ENCODE measurements around the gene THAP11. TPM values are rescaled to one million over a fixed set of nuclear protein-coding genes. Genes with fewer than 3 reads are reported as not detected.

The THAP11 gene
- total and polyA plus RNA-seq, 8 donors: 21.7 to 30.5 (median 27.2) TPM

GRCh38 chr16:67845291-67846062 lies 3.4 kb downstream of the THAP11 start:
- intact Hi-C loops (cut with DNase I): no loop called here
- Histone ChIP-seq H3K4me1 (peaks cover 41 to 67% of the 10 kb centered on the region in 2 donors), H3K36me3 (no peaks in the 10 kb centered on the region), H3K9me3 (no peaks in the 10 kb centered on the region), H3K4me3 (peak overlapping the region; percentile 98), H3K27ac (peak overlapping the region; percentile 95 to 96), H3K27me3 (no peaks in the 10 kb centered on the region)
- DNase-seq (no peak), ATAC-seq (no peak)
- no peak for TF ChIP-seq CTCF (IDR thresholded peaks at IDR 0.05)

GRCh38 chr16:67846063-67846319 lies 3.9 kb downstream of the THAP11 start:
- TF ChIP-seq CTCF (IDR thresholded peaks at IDR 0.05): no peak
- Histone ChIP-seq H3K27me3 (no peaks in the 10 kb centered on the region), H3K4me3 (peak overlapping the region; percentile 98), H3K36me3 (no peaks in the 10 kb centered on the region), H3K9me3 (no peaks in the 10 kb centered on the region), H3K4me1 (peaks cover 41 to 67% of the 10 kb centered on the region in 2 donors), H3K27ac (peak overlapping the region; percentile 95 to 96)
- intact Hi-C loops (cut with DNase I): no loop called here
- ATAC-seq (no peak), DNase-seq (no peak)

GRCh38 chr16:67846320-67847063 lies 4.4 kb downstream of the THAP11 start, which contains the start of gene NUTF2:
Gene NUTF2, plus strand, starts transcription at chr16:67846933. Its CDS starts 18,198 bp downstream, at chr16:67865131.
- H3K4me1 ChIP-seq: peaks cover 41 to 64% of the 10 kb centered on the region in 2 donors
- DNase-seq (peak; percentile 95 to 97 (median 97)), ATAC-seq (peak; percentile 86)
- peak within 1 kb of the TSS; percentile 95 to 96 for H3K27ac ChIP-seq
- no peak for TF ChIP-seq CTCF (IDR thresholded peaks at IDR 0.05)
- H3K27me3 ChIP-seq: no peaks in the 10 kb centered on the region
- H3K9me3 ChIP-seq: no peaks in the 10 kb centered on the region
- H3K4me3 ChIP-seq: peak within 1 kb of the TSS; percentile 98
- no peaks in the 10 kb centered on the region for H3K36me3 ChIP-seq
- intact Hi-C loops (cut with DNase I): no loop called here

GRCh38 chr16:67847064-67847861 lies 5.1 kb downstream of the THAP11 start, which contains the start of gene CENPT:
Gene CENPT, minus strand, starts transcription at chr16:67847693. Its CDS starts 13,834 bp downstream, at chr16:67833859.
- Histone ChIP-seq H3K27ac (peak within 1 kb of the TSS; percentile 95 to 96), H3K4me3 (peak within 1 kb of the TSS; percentile 98), H3K9me3 (no peaks in the 10 kb centered on the region), H3K4me1 (peaks cover 41 to 61% of the 10 kb centered on the region in 2 donors), H3K27me3 (no peaks in the 10 kb centered on the region), H3K36me3 (peaks cover 0 to 5% of the 10 kb centered on the region in 2 donors)
- ATAC-seq (peak; percentile 68), DNase-seq (peak in 3 of 4 donors; percentile 57 to 91 (median 58))
- TF ChIP-seq CTCF (IDR thresholded peaks at IDR 0.05): peak in 1 of 2 donors; percentile 6
- intact Hi-C loops (cut with DNase I): no loop called here
